C4-2B (cell line): ENCODE data around the gene SLC39A11.

Experiments used
- H3K27ac ChIP-seq: fragments of 450-650 bp; 2 replicates; pipeline ENCODE4 v1.5.1; 2017
- CTCF ChIP-seq: fragments of 450-650 bp; conservative IDR thresholded peaks from 2 replicates; pipeline ENCODE4 v1.5.1; 2017; ENCODE audit warnings: mild to moderate bottlenecking
- ZFX ChIP-seq: fragments of 450-650 bp; IDR thresholded peaks from 2 replicates; pipeline ENCODE4 v1.6.1; 2017

SLC39A11 gene

GRCh38 chr17:72862276-72862999, 230.1 kb downstream of the SLC39A11 start:
- TF ChIP-seq ZFX, result no peak
- no peak for TF ChIP-seq CTCF

GRCh38 chr17:72861811-72862210, 230.7 kb downstream of the SLC39A11 start:
- TF ChIP-seq CTCF, result no peak

More at GRCh38 chr17:72862276-72862999, 230.1 kb downstream of the SLC39A11 start:
- no peak overlapping the region for H3K27ac ChIP-seq

GRCh38 chr17:72860778-72861177, 231.7 kb downstream of the SLC39A11 start:
- no peak for TF ChIP-seq CTCF
- no peak for TF ChIP-seq ZFX
- no peak overlapping the region for H3K27ac ChIP-seq

More at GRCh38 chr17:72861811-72862210, 230.7 kb downstream of the SLC39A11 start:
- H3K27ac ChIP-seq, result no peak overlapping the region

- H3K27ac ChIP-seq, result no peak overlapping the region
- TF ChIP-seq ZFX (no peak), CTCF (no peak)
Measured at GRCh38 chr17:72858826-72859495, 233.5 kb downstream of the SLC39A11 start.

- TF ChIP-seq CTCF (no peak), ZFX (no peak)
- H3K27ac ChIP-seq, result no peak overlapping the region
Measured at GRCh38 chr17:72853440-72854415, 238.8 kb downstream of the SLC39A11 start.

- TF ChIP-seq CTCF (no peak), ZFX (no peak)
- H3K27ac ChIP-seq, result no peak overlapping the region
Measured at GRCh38 chr17:72852277-72852938, 240.1 kb downstream of the SLC39A11 start.
